Neuron (in vitro differentiated cells): ENCODE data around the gene SLBP.

ENCODE experiments used
- H2AFZ ChIP-seq: one replicate; pipeline ENCODE4 v1.6.1; 2013; ENCODE audit warnings: low read depth, mild to moderate bottlenecking, inconsistent platforms, low read length, moderate library complexity
- H3K27me3 ChIP-seq: one replicate; pipeline ENCODE4 v1.6.1; 2013; ENCODE audit warnings: low read length; ENCODE audit not compliant: insufficient read depth
- H3K36me3 ChIP-seq: one replicate; pipeline ENCODE4 v1.6.1; 2013; ENCODE audit warnings: low read length; ENCODE audit not compliant: insufficient read depth
- H3K4me1 ChIP-seq: one replicate; pipeline ENCODE4 v1.6.1; 2013; ENCODE audit warnings: low read length; ENCODE audit not compliant: insufficient read depth
- H3K4me3 ChIP-seq: 2 replicates; pipeline ENCODE4 v1.5.1; 2013; ENCODE audit warnings: mild to moderate bottlenecking, low read length, moderate library complexity
- H3K9me3 ChIP-seq: one replicate; pipeline ENCODE4 v1.6.1; 2013; ENCODE audit warnings: low read length

Gene SLBP

GRCh38 chr4:1745697-1746096 lies 33.6 kb upstream of the SLBP start:
- Histone ChIP-seq H3K27me3 (no peaks in the 10 kb centered on the region), H2AFZ (no peak overlapping the region), H3K4me3 (no peak overlapping the region), H3K4me1 (peaks cover 15% of the 10 kb centered on the region), H3K9me3 (no peaks in the 10 kb centered on the region), H3K36me3 (peaks cover 31% of the 10 kb centered on the region)

GRCh38 chr4:1745165-1745564 lies 33.0 kb upstream of the SLBP start:
- Histone ChIP-seq H3K4me1 (peaks cover 15% of the 10 kb centered on the region), H3K36me3 (peaks cover 36% of the 10 kb centered on the region), H2AFZ (no peak overlapping the region), H3K27me3 (no peaks in the 10 kb centered on the region), H3K9me3 (no peaks in the 10 kb centered on the region), H3K4me3 (no peak overlapping the region)

- peaks cover 42% of the 10 kb centered on the region for H3K36me3 ChIP-seq
- no peaks in the 10 kb centered on the region for H3K9me3 ChIP-seq
- peaks cover 11% of the 10 kb centered on the region for H3K4me1 ChIP-seq
- H3K27me3 ChIP-seq, result no peaks in the 10 kb centered on the region
- H2AFZ ChIP-seq, result no peak overlapping the region
- no peak overlapping the region for H3K4me3 ChIP-seq
Observed at GRCh38 chr4:1744552-1744951, 32.4 kb upstream of the SLBP start.

- Histone ChIP-seq H3K9me3 (no peaks in the 10 kb centered on the region), H3K4me3 (no peak overlapping the region), H3K4me1 (peaks cover 8% of the 10 kb centered on the region), H3K27me3 (no peaks in the 10 kb centered on the region), H3K36me3 (peaks cover 47% of the 10 kb centered on the region), H2AFZ (no peak overlapping the region)
Observed at GRCh38 chr4:1743975-1744374, 31.9 kb upstream of the SLBP start.

GRCh38 chr4:1743551-1743950 lies 31.4 kb upstream of the SLBP start:
- Histone ChIP-seq H3K36me3 (peaks cover 51% of the 10 kb centered on the region), H2AFZ (no peak overlapping the region), H3K27me3 (no peaks in the 10 kb centered on the region)

GRCh38 chr4:1741208-1741607 lies 29.1 kb upstream of the SLBP start:
- H3K9me3 ChIP-seq, result peaks cover 19% of the 10 kb centered on the region
- peaks cover 72% of the 10 kb centered on the region for H3K36me3 ChIP-seq

More at GRCh38 chr4:1743551-1743950, 31.4 kb upstream of the SLBP start:
- H3K9me3 ChIP-seq, result peaks cover 1% of the 10 kb centered on the region
- no peak overlapping the region for H3K4me3 ChIP-seq
- peaks cover 8% of the 10 kb centered on the region for H3K4me1 ChIP-seq

GRCh38 chr4:1740021-1740545 lies 28.0 kb upstream of the SLBP start:
- Histone ChIP-seq H3K9me3 (peaks cover 19% of the 10 kb centered on the region), H3K27me3 (no peaks in the 10 kb centered on the region), H2AFZ (no peak overlapping the region), H3K4me1 (no peaks in the 10 kb centered on the region), H3K4me3 (no peak overlapping the region), H3K36me3 (peaks cover 81% of the 10 kb centered on the region)

More at GRCh38 chr4:1741208-1741607, 29.1 kb upstream of the SLBP start:
- Histone ChIP-seq H3K4me3 (no peak overlapping the region), H2AFZ (no peak overlapping the region), H3K4me1 (no peaks in the 10 kb centered on the region), H3K27me3 (no peaks in the 10 kb centered on the region)

GRCh38 chr4:1739358-1739757 lies 27.2 kb upstream of the SLBP start:
- peaks cover 19% of the 10 kb centered on the region for H3K9me3 ChIP-seq
- H3K4me3 ChIP-seq, result no peak overlapping the region
- H3K27me3 ChIP-seq, result no peaks in the 10 kb centered on the region
- peaks cover 83% of the 10 kb centered on the region for H3K36me3 ChIP-seq
- no peak overlapping the region for H2AFZ ChIP-seq
- no peaks in the 10 kb centered on the region for H3K4me1 ChIP-seq

GRCh38 chr4:1738410-1738809 lies 26.3 kb upstream of the SLBP start:
- no peak overlapping the region for H3K4me3 ChIP-seq
- peaks cover 19% of the 10 kb centered on the region for H3K9me3 ChIP-seq
- peaks cover 76% of the 10 kb centered on the region for H3K36me3 ChIP-seq
- H3K4me1 ChIP-seq, result no peaks in the 10 kb centered on the region
- H2AFZ ChIP-seq, result no peak overlapping the region
- no peaks in the 10 kb centered on the region for H3K27me3 ChIP-seq

GRCh38 chr4:1737666-1738065 lies 25.5 kb upstream of the SLBP start:
- Histone ChIP-seq H3K27me3 (no peaks in the 10 kb centered on the region), H3K36me3 (peaks cover 82% of the 10 kb centered on the region), H3K4me1 (no peaks in the 10 kb centered on the region), H2AFZ (no peak overlapping the region), H3K4me3 (no peak overlapping the region), H3K9me3 (peaks cover 19% of the 10 kb centered on the region)

GRCh38 chr4:1736812-1737211 lies 24.7 kb upstream of the SLBP start:
- Histone ChIP-seq H3K9me3 (peaks cover 19% of the 10 kb centered on the region), H3K4me1 (no peaks in the 10 kb centered on the region), H3K4me3 (no peak overlapping the region), H3K27me3 (no peaks in the 10 kb centered on the region), H2AFZ (no peak overlapping the region), H3K36me3 (peaks cover 85% of the 10 kb centered on the region)

GRCh38 chr4:1735215-1735614 lies 23.1 kb upstream of the SLBP start:
- H3K36me3 ChIP-seq, result peaks cover 85% of the 10 kb centered on the region
- no peaks in the 10 kb centered on the region for H3K27me3 ChIP-seq
- H2AFZ ChIP-seq, result no peak overlapping the region
- H3K4me3 ChIP-seq, result no peak overlapping the region
- H3K9me3 ChIP-seq, result peaks cover 19% of the 10 kb centered on the region
- H3K4me1 ChIP-seq, result no peaks in the 10 kb centered on the region

- H3K36me3 ChIP-seq, result peaks cover 80% of the 10 kb centered on the region
- no peak overlapping the region for H2AFZ ChIP-seq
- H3K4me3 ChIP-seq, result no peak overlapping the region
- no peaks in the 10 kb centered on the region for H3K4me1 ChIP-seq
- no peaks in the 10 kb centered on the region for H3K27me3 ChIP-seq
- H3K9me3 ChIP-seq, result peaks cover 11% of the 10 kb centered on the region
Observed at GRCh38 chr4:1732911-1733310, 20.8 kb upstream of the SLBP start.

- no peaks in the 10 kb centered on the region for H3K4me1 ChIP-seq
- no peaks in the 10 kb centered on the region for H3K9me3 ChIP-seq
- H3K27me3 ChIP-seq, result no peaks in the 10 kb centered on the region
Observed at GRCh38 chr4:1731180-1731579, 19.1 kb upstream of the SLBP start.

More at GRCh38 chr4:1731180-1731579, 19.1 kb upstream of the SLBP start:
- H2AFZ ChIP-seq, result no peak overlapping the region
- H3K4me3 ChIP-seq, result no peak overlapping the region
- peaks cover 79% of the 10 kb centered on the region for H3K36me3 ChIP-seq
